Measurements from ENCODE around the gene FOXO1. TPM values are rescaled to one million over a fixed set of nuclear protein-coding genes. Genes with fewer than 3 reads are reported as not detected.

FOXO1 gene
- total and polyA plus RNA-seq, 10 donors: 7.1 to 58.9 (median 47.2) TPM

DNA sequence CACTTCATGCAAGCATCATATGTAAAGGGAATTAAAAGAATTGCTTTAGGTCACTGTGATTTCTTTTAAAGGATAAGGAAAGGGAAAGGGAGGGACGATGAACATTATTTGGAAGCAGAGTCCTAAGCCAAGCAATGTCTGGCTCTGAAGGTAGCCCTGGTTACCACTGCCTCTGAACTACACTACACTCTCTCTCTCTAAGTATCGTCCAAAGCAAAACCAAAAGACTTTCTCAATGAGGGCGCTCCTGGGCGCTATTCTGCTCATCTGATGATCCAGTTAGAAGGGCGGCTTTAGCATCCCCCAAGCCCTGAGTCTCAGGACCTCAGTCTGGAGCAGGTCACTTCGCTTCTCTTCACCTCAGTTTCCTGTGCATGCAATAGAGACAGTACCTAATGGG is 26.2 kb downstream of the FOXO1 start:
- no peaks in the 10 kb centered on the region for H3K36me3 ChIP-seq
- no peaks in the 10 kb centered on the region for H3K27me3 ChIP-seq (replicated peaks in 1 of 7)
- peaks cover 61 to 100% (median 77%) of the 10 kb centered on the region in 6 donors for H3K4me1 ChIP-seq
- no peak overlapping the region for H3K4me3 ChIP-seq
- 74 to 88% (median 81%) methylated on average over 6 of the region's 6 CpGs for WGBS, 5 donors
- no peak for DNase-seq
- H3K27ac ChIP-seq: peak overlapping the region in 2 of 8 donors; percentile 15 to 70
- no peaks in the 10 kb centered on the region for H3K9me3 ChIP-seq
- peak in 1 of 3 donors; percentile 17 for TF ChIP-seq POLR2AphosphoS5 (IDR thresholded peaks at IDR 0.05)
- TF ChIP-seq, protein P1, sequence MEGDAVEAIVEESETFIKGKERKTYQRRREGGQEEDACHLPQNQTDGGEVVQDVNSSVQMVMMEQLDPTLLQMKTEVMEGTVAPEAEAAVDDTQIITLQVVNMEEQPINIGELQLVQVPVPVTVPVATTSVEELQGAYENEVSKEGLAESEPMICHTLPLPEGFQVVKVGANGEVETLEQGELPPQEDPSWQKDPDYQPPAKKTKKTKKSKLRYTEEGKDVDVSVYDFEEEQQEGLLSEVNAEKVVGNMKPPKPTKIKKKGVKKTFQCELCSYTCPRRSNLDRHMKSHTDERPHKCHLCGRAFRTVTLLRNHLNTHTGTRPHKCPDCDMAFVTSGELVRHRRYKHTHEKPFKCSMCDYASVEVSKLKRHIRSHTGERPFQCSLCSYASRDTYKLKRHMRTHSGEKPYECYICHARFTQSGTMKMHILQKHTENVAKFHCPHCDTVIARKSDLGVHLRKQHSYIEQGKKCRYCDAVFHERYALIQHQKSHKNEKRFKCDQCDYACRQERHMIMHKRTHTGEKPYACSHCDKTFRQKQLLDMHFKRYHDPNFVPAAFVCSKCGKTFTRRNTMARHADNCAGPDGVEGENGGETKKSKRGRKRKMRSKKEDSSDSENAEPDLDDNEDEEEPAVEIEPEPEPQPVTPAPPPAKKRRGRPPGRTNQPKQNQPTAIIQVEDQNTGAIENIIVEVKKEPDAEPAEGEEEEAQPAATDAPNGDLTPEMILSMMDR (IDR thresholded peaks at IDR 0.05 in 8 of 11, conservative IDR thresholded peaks at IDR 0.05 in 3 of 11): no peak
- intact Hi-C loops (cut with DNase I; ENCODE audit: low total_unique reads): no loop called here

DNA sequence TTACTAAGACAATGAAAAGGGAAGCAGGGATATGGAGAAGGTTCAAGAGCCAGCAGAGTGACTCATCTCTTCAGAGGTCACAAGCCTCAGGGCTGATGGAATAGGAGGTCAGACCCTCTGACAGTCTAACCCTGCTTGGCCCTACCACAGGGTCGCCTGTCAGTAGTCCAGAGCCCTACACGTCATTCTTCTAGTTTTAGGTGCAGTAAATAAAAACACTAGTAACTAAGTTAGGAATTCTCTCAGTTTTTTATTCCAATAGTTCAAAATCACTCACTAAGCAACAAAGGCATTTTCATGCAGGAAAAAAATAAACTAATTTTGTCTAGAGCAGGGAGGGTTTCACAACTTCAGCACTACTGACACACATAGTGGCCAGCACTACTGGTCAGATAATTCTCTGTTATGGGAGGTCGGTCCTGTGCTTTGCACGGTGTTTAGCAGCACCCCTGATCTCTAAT is 27.2 kb downstream of the FOXO1 start:
- WGBS, 5 donors: 58 to 74% (median 65%) methylated on average over 4 of the region's 4 CpGs
- H3K27ac ChIP-seq: peak overlapping the region in 6 of 8 donors; percentile 15 to 70 (median 34)
- no peaks in the 10 kb centered on the region for H3K27me3 ChIP-seq (replicated peaks in 1 of 7)
- H3K36me3 ChIP-seq: no peaks in the 10 kb centered on the region
- H3K4me3 ChIP-seq: no peak overlapping the region
- intact Hi-C loops (cut with DNase I; ENCODE audit: low total_unique reads): no loop called here
- H3K4me1 ChIP-seq: peaks cover 59 to 100% (median 74%) of the 10 kb centered on the region in 6 donors
- H3K9me3 ChIP-seq: no peaks in the 10 kb centered on the region
- peak in 1 of 3 donors; percentile 50 for TF ChIP-seq POLR2AphosphoS5 (IDR thresholded peaks at IDR 0.05)
- TF ChIP-seq, protein P1 (IDR thresholded peaks at IDR 0.05 in 8 of 11, conservative IDR thresholded peaks at IDR 0.05 in 3 of 11): no peak
- no peak for DNase-seq

DNA sequence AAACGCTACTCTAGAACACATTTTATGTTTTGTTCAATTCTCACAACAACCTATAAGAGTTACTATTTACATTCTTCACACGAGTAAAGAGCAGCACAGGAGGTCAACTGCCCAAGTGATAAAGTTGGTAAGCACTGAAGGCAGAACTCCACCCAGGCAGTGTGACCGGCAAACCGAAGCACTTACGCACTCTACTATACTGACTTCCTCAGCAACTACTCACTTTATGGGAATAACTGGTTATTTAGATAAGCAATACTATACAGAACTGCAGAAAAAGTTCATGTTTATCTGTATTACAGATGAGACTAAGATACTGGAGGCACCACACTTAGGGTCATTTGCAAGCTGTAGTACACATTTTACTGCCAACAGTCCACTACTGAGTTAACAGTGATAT is 28.8 kb downstream of the FOXO1 start:
- no peak overlapping the region for H3K4me3 ChIP-seq
- TF ChIP-seq POLR2AphosphoS5 (IDR thresholded peaks at IDR 0.05) (peak in 1 of 3 donors; percentile 46), POLR2A (IDR thresholded peaks at IDR 0.05) (no peak)
- TF ChIP-seq, protein P1 (IDR thresholded peaks at IDR 0.05 in 8 of 11, conservative IDR thresholded peaks at IDR 0.05 in 3 of 11): no peak
- H3K27me3 ChIP-seq (replicated peaks in 1 of 7): no peaks in the 10 kb centered on the region
- peaks cover 57 to 100% (median 74%) of the 10 kb centered on the region in 6 donors for H3K4me1 ChIP-seq
- WGBS, 5 donors: 33 to 37% (median 33%) methylated on average over 5 of the region's 5 CpGs
- intact Hi-C loops (cut with DNase I; ENCODE audit: low total_unique reads): no loop called here
- no peak for DNase-seq
- peak overlapping the region in 4 of 8 donors; percentile 4 to 41 (median 30) for H3K27ac ChIP-seq
- no peaks in the 10 kb centered on the region for H3K36me3 ChIP-seq
- no peaks in the 10 kb centered on the region for H3K9me3 ChIP-seq

DNA sequence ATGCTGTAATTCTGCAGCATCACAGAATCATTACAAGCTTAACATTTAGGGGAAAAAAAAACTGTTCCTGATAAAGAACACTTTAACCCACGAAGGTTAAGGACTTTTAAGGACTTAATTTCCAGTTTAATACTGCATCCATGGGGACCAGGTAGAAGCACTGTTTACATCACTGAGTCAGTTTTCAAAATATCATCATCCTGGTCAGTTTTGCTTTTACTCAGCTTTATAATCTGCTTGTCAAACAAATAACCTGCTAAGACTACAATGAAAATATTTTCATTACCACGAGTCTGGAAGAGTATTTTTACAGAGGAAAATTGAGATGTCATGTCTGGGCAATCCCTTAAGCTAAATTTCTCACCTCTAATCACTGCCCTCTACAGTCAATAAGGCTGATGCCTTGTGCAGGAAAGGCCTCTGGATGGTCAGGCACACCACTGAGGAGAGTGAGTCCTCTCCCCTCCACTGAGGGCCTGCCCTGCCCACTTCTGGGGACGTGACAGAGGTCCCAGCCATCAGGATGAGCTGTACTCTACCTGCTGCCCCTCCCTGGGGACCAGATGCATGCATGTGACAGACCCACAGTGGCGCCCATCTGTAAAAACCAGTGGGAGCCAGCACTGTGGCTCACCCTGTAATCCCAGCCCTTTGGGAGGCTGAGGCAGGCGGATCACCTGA is 31.0 kb downstream of the FOXO1 start:
- H3K27ac ChIP-seq: peak overlapping the region in 1 of 8 donors; percentile 22
- peaks cover 54 to 100% (median 80%) of the 10 kb centered on the region in 6 donors for H3K4me1 ChIP-seq
- no peaks in the 10 kb centered on the region for H3K27me3 ChIP-seq (replicated peaks in 1 of 7)
- 61 to 73% (median 66%) methylated on average over 4 to 5 of the region's 5 CpGs for WGBS, 5 donors
- intact Hi-C loops (cut with DNase I; ENCODE audit: low total_unique reads): no loop called here
- no peak overlapping the region for H3K4me3 ChIP-seq
- no peak for DNase-seq
- no peaks in the 10 kb centered on the region for H3K9me3 ChIP-seq
- no peak for TF ChIP-seq POLR2A (IDR thresholded peaks at IDR 0.05)
- no peaks in the 10 kb centered on the region for H3K36me3 ChIP-seq
